Mucosa of descending colon (tissue), 3 donors: ENCODE measurements around the gene SLC37A1. TPM values are rescaled to one million over a fixed set of nuclear protein-coding genes. Genes with fewer than 3 reads are reported as not detected.

Experiments used
- ATAC-seq: fragments of 200-7000 bp; cut with Tn5 transposase; one replicate; pipeline ENCODE4 v1.9.1; 2020; ENCODE audit warnings: mild to moderate bottlenecking, moderate library complexity
- DNase-seq, 3 donors: peaks; one replicate each; pipeline ENCODE4 v3.0.0-alpha.2; 2020
- H3K36me3 ChIP-seq: fragments of 200-600 bp; one replicate; pipeline ENCODE4 v1.8.0; 2021; ENCODE audit warnings: low read depth, mild to moderate bottlenecking
- H3K4me1 ChIP-seq: fragments of 200-600 bp; one replicate; pipeline ENCODE4 v1.8.0; 2021; ENCODE audit warnings: low read depth, mild to moderate bottlenecking
- H3K4me3 ChIP-seq: fragments of 200-600 bp; one replicate; pipeline ENCODE4 v1.8.0; 2021; ENCODE audit warnings: mild to moderate bottlenecking
- H3K9me3 ChIP-seq: fragments of 200-600 bp; one replicate; pipeline ENCODE4 v1.8.0; 2021; ENCODE audit warnings: mild to moderate bottlenecking
- intact Hi-C, 2 donors: fragments of 100-400 bp; cut with DNase I in 1 of 2; cut with micrococcal nuclease in 1 of 2; formaldehyde crosslinking; loops; one replicate each; pipeline versions ENCODE4 v1.11.0 to v1.11.1; 2022; cut with DNase I, micrococcal nuclease
- total RNA-seq, 3 donors: library from RNA; stranded (reverse); fragmentation: NEBNext Ultra II Directional in 2 of 3; extraction: Animal tissue kit (Norgen Biotek cat#: 25700) in 2 of 3; gene quantifications; one replicate each; pipeline versions ENCODE4 v1.2.1 to v1.2.4, GENCODE V29; 2021 to 2023
- TF ChIP-seq, protein P1 (sequence below): fragments of 200-600 bp; IDR thresholded peaks from one replicate; pipeline ENCODE4 v1.8.0; 2022; ENCODE audit warnings: antibody characterized with exemption, mild to moderate bottlenecking
- donor health status: DM: no; HTN: no; CAD: no; lungs with moderate emphysema.
- donor health status: DM: no; HTN: no; CAD: no.
- donor health status: DM: no; HTN: yes; CAD: no.

Gene SLC37A1
- total RNA-seq, 3 donors from 2014 or later = 52.3 to 179 (median 92.3) TPM

DNA sequence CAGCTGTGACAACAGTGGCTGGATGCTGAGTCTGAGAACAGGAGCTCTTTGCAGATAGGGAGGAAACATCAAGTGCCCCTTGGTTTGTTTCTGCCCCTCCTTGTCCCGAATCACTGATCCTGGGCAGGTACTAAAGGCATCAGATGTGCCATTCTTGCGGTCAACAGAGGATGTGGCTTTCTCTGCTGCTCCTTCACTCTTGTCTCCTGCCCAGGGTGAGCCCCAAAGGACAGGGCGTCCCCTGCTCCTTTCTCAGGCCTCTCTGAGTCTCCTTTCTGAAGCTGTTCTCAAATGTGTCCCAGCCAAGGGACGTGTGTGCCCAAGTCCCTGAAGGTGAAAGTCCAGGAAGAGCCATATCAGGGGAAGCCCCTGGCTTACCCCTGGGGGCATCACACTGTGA, 31.7 kb downstream of the SLC37A1 start:
- H3K4me1 ChIP-seq = no peaks in the 10 kb centered on the region
- intact Hi-C loops = no loop called here
- no peaks in the 10 kb centered on the region for H3K9me3 ChIP-seq
- H3K4me3 ChIP-seq = no peak overlapping the region
- TF ChIP-seq, protein P1, sequence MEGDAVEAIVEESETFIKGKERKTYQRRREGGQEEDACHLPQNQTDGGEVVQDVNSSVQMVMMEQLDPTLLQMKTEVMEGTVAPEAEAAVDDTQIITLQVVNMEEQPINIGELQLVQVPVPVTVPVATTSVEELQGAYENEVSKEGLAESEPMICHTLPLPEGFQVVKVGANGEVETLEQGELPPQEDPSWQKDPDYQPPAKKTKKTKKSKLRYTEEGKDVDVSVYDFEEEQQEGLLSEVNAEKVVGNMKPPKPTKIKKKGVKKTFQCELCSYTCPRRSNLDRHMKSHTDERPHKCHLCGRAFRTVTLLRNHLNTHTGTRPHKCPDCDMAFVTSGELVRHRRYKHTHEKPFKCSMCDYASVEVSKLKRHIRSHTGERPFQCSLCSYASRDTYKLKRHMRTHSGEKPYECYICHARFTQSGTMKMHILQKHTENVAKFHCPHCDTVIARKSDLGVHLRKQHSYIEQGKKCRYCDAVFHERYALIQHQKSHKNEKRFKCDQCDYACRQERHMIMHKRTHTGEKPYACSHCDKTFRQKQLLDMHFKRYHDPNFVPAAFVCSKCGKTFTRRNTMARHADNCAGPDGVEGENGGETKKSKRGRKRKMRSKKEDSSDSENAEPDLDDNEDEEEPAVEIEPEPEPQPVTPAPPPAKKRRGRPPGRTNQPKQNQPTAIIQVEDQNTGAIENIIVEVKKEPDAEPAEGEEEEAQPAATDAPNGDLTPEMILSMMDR = no peak
- no peaks in the 10 kb centered on the region for H3K36me3 ChIP-seq
- DNase-seq = no peak
- ATAC-seq = no peak

DNA sequence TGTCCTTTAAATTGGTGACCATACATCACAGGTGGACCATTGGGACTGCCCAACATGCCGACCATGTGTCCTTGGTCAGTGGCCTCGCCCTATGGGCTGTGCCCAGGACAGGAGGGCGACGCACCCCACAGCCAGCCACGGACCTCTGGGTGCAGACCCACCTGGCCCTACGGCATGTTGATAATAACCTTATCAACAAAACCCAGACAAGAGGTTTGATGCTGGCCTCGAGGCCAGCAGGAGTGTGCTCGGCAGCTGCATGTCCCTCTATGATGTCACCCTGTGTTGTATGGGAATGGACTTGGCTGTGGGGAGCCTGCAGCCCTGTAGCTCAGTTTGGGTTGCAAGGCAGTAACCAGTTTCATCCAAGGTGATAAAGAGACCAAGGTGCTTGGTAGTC, 32.1 kb downstream of the SLC37A1 start:
- TF ChIP-seq, protein P1 = no peak
- H3K9me3 ChIP-seq = no peaks in the 10 kb centered on the region
- H3K4me3 ChIP-seq = no peak overlapping the region
- DNase-seq (peak in 2 of 3 donors; percentile 21 to 29), ATAC-seq (peak; percentile 6)
- no peaks in the 10 kb centered on the region for H3K36me3 ChIP-seq
- intact Hi-C loops = no loop called here
- peaks cover 3% of the 10 kb centered on the region for H3K4me1 ChIP-seq

DNA sequence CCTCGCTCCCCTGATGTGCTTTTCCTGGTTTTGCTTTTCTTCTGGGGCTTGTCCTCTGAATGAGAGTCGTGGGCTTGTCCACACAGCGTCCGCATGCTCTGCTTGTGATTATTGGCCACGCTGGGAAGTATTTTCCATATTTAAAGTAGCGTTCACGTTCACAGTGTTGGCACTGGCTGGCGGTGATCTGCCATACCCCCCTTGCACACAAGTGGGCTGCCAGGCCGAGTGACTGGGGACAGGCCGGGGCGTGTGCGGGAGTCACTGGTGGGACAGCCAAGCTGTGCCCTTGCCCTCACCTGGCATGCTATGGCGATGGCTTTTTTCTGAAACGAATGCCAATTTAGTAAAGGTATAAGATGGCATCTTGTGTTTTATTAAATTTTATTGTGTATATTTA, 32.8 kb downstream of the SLC37A1 start:
- TF ChIP-seq, protein P1 = no peak

DNA sequence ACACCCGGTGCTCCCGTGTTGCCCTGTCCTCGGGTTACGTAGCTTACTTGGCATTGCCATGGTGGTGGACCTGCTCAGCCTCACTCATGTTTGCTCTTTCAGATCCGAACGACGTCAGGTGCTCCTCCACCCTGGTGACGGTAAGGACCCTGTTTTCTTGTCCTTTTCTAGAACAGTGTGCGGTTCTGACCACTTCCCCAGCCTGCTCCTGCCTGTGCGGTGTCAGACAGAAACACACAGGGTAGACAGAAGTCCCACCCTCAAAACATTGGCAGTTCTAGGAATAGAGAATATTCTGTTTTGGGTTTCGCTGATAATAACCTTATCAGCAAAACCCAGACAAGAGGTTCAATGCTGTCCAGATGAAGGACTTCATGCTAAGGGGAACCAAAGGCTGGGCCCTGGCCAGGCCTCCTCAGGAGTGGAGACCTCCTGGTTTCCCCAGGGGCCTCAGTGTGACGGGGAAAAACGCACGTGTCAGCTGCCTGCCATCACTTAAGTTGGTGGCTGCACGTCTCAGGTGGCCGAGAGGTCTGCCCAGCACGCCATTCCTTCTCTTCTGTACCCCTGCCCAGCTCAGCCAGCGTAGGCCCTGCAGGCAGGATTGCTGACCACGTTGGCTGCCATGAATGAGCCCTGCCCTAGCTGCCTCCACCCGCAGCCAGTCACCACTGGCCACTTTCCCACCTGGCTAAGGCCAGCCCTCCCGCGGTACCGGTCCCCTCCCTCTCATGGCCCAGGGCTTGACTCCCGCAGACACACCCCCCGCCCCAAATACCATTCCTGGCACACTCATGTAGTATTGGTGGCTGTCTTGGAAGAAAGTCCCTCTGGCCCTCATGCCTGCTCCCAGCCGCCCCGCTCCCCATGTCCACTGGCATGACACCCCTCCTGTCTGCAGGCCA, 33.6 kb downstream of the SLC37A1 start:
- intact Hi-C loops = no loop called here
- H3K9me3 ChIP-seq = no peaks in the 10 kb centered on the region
- peaks cover 4% of the 10 kb centered on the region for H3K4me1 ChIP-seq
- no peak overlapping the region for H3K4me3 ChIP-seq
- TF ChIP-seq, protein P1 = no peak
- DNase-seq = peak in 2 of 3 donors; percentile 24 to 38
- no peak for ATAC-seq
- no peaks in the 10 kb centered on the region for H3K36me3 ChIP-seq

More for the DNA sequence above, 32.8 kb downstream of the SLC37A1 start:
- peak in 2 of 3 donors; percentile 11 to 34 for DNase-seq
- Histone ChIP-seq H3K4me3 (no peak overlapping the region), H3K4me1 (peaks cover 4% of the 10 kb centered on the region), H3K36me3 (no peaks in the 10 kb centered on the region), H3K9me3 (no peaks in the 10 kb centered on the region)
- ATAC-seq = no peak
- intact Hi-C loops = no loop called here

DNA sequence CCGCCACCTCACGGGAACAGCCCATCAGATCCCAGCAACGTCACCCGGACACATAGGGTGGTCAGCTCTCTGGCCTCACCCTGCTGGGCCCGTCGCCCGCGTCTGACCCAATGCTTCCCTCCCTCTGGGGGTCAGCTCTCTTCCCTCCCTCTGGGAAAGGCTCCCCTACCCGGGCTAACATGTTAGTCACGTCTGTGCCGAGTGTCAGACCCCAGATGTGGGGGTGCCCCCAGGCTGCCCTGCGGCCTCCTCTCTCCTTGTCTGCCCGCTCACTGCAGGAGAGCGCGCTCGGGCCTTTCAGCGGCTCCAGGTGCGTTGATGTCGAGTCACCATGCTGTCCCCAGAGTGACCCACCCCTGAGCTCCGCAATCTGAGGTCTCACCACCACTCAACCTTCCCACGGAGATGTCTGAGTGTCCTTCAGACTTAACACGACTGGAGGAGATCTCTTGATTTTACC, 34.3 kb downstream of the SLC37A1 start:
- DNase-seq (peak in 1 of 3 donors; percentile 38), ATAC-seq (no peak)
- TF ChIP-seq, protein P1 = no peak
- Histone ChIP-seq H3K36me3 (no peaks in the 10 kb centered on the region), H3K4me1 (peaks cover 4% of the 10 kb centered on the region), H3K9me3 (no peaks in the 10 kb centered on the region), H3K4me3 (no peak overlapping the region)
- intact Hi-C loops = no loop called here
